Neural cell (in vitro differentiated cells): ENCODE results near the gene C10orf90.
A peak's percentile ranks its signal among the peaks of the same experiment; 100 is the strongest.

ENCODE experiments used
- CTCF ChIP-seq: fragments of 450-650 bp; IDR thresholded peaks from 2 replicates; pipeline ENCODE4 v1.5.1; 2014; ENCODE audit warnings: antibody characterized with exemption, mild to moderate bottlenecking, moderate library complexity; ENCODE audit not compliant: poor library complexity, severe bottlenecking
- POLR2AphosphoS5 ChIP-seq: IDR thresholded peaks from 2 replicates; pipeline ENCODE4 v1.6.1; 2012
- TAF1 ChIP-seq: IDR thresholded peaks from 2 replicates; pipeline ENCODE4 v1.6.1; 2012; ENCODE audit warnings: low read depth

GRCh38 chr10:126598009-126598408 is 72.5 kb downstream of the C10orf90 start:
- TF ChIP-seq TAF1 = no peak
- TF ChIP-seq CTCF = peak; percentile 27
- no peak for TF ChIP-seq POLR2AphosphoS5
